Measurements from ENCODE around the gene GNG11.

DNA sequence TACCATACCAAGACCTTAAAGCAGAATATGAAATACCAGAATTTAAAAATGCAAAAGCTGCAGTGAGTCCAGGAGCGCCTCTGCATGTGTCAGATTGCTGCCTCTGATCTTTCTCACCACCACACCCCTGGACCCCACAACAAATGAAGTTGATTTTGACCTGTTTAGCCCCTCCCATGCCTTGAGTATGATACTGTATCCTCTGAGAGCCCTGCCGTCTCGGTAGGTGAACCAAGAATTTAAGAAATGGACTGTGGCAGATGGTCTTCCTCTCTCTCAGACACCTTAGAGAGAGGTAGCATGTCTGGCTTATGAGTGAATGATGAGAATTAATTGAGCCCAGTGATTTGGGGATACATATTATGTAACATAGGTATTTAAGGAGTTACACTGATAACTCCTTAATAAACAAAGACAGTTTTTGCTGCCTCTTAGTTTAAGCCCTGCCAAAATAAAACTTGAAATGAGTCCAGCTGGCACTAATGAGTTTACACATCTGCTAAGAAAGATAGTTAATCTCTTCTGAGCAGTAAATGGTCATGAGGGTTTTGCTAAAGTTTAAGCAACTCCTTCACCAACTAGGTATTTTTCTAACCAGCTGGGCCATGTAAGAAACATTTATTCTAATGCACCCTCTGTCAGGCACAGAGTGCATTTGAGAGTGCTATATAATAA is 26.4 kb upstream of the GNG11 start:
- TF ChIP-seq, protein P1, sequence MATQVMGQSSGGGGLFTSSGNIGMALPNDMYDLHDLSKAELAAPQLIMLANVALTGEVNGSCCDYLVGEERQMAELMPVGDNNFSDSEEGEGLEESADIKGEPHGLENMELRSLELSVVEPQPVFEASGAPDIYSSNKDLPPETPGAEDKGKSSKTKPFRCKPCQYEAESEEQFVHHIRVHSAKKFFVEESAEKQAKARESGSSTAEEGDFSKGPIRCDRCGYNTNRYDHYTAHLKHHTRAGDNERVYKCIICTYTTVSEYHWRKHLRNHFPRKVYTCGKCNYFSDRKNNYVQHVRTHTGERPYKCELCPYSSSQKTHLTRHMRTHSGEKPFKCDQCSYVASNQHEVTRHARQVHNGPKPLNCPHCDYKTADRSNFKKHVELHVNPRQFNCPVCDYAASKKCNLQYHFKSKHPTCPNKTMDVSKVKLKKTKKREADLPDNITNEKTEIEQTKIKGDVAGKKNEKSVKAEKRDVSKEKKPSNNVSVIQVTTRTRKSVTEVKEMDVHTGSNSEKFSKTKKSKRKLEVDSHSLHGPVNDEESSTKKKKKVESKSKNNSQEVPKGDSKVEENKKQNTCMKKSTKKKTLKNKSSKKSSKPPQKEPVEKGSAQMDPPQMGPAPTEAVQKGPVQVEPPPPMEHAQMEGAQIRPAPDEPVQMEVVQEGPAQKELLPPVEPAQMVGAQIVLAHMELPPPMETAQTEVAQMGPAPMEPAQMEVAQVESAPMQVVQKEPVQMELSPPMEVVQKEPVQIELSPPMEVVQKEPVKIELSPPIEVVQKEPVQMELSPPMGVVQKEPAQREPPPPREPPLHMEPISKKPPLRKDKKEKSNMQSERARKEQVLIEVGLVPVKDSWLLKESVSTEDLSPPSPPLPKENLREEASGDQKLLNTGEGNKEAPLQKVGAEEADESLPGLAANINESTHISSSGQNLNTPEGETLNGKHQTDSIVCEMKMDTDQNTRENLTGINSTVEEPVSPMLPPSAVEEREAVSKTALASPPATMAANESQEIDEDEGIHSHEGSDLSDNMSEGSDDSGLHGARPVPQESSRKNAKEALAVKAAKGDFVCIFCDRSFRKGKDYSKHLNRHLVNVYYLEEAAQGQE (tag by site-specific recombination; IDR thresholded peaks at IDR 0.05): no peak
- TF ChIP-seq ZNF501 (tag by site-specific recombination; IDR thresholded peaks at IDR 0.05) (no peak), ZNF791 (tag by site-specific recombination; IDR thresholded peaks at IDR 0.05) (no peak), ZXDB (tag by site-specific recombination; IDR thresholded peaks at IDR 0.05) (no peak)
- TF ChIP-seq, protein P2, sequence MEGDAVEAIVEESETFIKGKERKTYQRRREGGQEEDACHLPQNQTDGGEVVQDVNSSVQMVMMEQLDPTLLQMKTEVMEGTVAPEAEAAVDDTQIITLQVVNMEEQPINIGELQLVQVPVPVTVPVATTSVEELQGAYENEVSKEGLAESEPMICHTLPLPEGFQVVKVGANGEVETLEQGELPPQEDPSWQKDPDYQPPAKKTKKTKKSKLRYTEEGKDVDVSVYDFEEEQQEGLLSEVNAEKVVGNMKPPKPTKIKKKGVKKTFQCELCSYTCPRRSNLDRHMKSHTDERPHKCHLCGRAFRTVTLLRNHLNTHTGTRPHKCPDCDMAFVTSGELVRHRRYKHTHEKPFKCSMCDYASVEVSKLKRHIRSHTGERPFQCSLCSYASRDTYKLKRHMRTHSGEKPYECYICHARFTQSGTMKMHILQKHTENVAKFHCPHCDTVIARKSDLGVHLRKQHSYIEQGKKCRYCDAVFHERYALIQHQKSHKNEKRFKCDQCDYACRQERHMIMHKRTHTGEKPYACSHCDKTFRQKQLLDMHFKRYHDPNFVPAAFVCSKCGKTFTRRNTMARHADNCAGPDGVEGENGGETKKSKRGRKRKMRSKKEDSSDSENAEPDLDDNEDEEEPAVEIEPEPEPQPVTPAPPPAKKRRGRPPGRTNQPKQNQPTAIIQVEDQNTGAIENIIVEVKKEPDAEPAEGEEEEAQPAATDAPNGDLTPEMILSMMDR (tag by site-specific recombination; IDR thresholded peaks at IDR 0.05): no peak
